Endothelial cell of umbilical vein (primary cell): Measurements from ENCODE around the gene NTN1. TPM values are rescaled to one million over a fixed set of nuclear protein-coding genes. Genes with fewer than 3 reads are reported as not detected.

ENCODE experiments used
- BruUV-seq: library from RNA; stranded (reverse); fragments of 400-500 nt; replicated peaks from 2 replicates; lab custom pipeline; 2021; lab: Mats Ljungman, UMichigan
- CTCF ChIA-PET: fragments of 300-600, 350-600 bp; sonication (Branson Sonifier 250); formaldehyde crosslinking; loops from one replicate; lab custom pipeline; 2021; ENCODE audit warnings: antibody characterized with exemption, inconsistent platforms; lab: Charles Lee
- POLR2A ChIA-PET: fragments of 300-600, 350-600 bp; sonication (Branson Sonifier 250); formaldehyde crosslinking; loops from one replicate; lab custom pipeline; 2021; ENCODE audit warnings: antibody characterized with exemption, inconsistent platforms; lab: Charles Lee
- DNase-seq: peaks from one replicate; pipeline ENCODE4 v3.0.0-alpha.2; 2011; ENCODE audit warnings: low read depth, low spot score
- FAIRE-seq: peaks from 2 replicates; lab custom pipeline; 2011; peaks lifted over from hg19 to GRCh38; lab: Jason Lieb, UNC
- H2AFZ ChIP-seq: 2 replicates; pipeline ENCODE4 v1.6.0; 2012; ENCODE audit warnings: low read depth, low read length, control low read depth, inconsistent platforms
- H3K27ac ChIP-seq: 2 replicates; pipeline ENCODE4 v1.5.1; 2011; ENCODE audit warnings: low read depth, mild to moderate bottlenecking, control low read depth, low read length, moderate library complexity; ENCODE audit not compliant: insufficient read depth
- H3K27me3 ChIP-seq, 2 experiments: 2 replicates each; pipeline versions ENCODE4 v1.6.0 to v1.6.1; 2011; ENCODE audit warnings: low read length in 2 of 2, mixed read lengths in 1 of 2; ENCODE audit not compliant: control insufficient read depth in 2 of 2, insufficient read depth in 2 of 2
- H3K36me3 ChIP-seq, 2 experiments: 2 replicates in 1 of 2; 3 replicates in 1 of 2; pipeline ENCODE4 v1.5.1; 2011; ENCODE audit warnings: low read length in 2 of 2, mild to moderate bottlenecking in 1 of 2, moderate library complexity in 1 of 2; ENCODE audit not compliant: control insufficient read depth in 2 of 2, insufficient read depth in 2 of 2; ENCODE audit errors: extremely low read depth in 1 of 2
- H3K4me1 ChIP-seq: 3 replicates; pipeline ENCODE4 v1.5.1; 2011; ENCODE audit warnings: mild to moderate bottlenecking, low read length; ENCODE audit not compliant: control insufficient read depth, insufficient read depth; ENCODE audit errors: extremely low read depth
- H3K4me2 ChIP-seq: 2 replicates; pipeline ENCODE4 v1.6.1; 2011; ENCODE audit warnings: low read length, control low read depth, mixed read lengths; ENCODE audit not compliant: insufficient read depth
- H3K4me3 ChIP-seq, 3 experiments: fragments of 200-600 bp in 1 of 3; sonication (generic), shearing (Covaris generic) in 1 of 3; replicated peaks in 1 of 3; 2 replicates each; pipeline ENCODE4 v1.5.1; 2011 to 2016; ENCODE audit warnings: control low read depth in 3 of 3, low read length in 3 of 3, mild to moderate bottlenecking in 2 of 3, inconsistent platforms in 1 of 3, low read depth in 1 of 3, moderate library complexity in 1 of 3; ENCODE audit not compliant: insufficient read depth in 1 of 3
- H3K79me2 ChIP-seq: 2 replicates; pipeline ENCODE4 v1.6.0; 2012; ENCODE audit warnings: low read length, inconsistent platforms; ENCODE audit not compliant: control insufficient read depth, insufficient read depth
- H3K9ac ChIP-seq: replicated peaks from 2 replicates; pipeline ENCODE3; 2011; ENCODE audit warnings: low read length, control low read depth; ENCODE audit not compliant: insufficient read depth; ENCODE audit errors: extremely low read depth
- H3K9me1 ChIP-seq: replicated peaks from 3 replicates; pipeline ENCODE4 v1.6.0; 2011; ENCODE audit warnings: mild to moderate bottlenecking, low read length; ENCODE audit not compliant: control insufficient read depth, insufficient read depth; ENCODE audit errors: extremely low read depth
- H3K9me3 ChIP-seq: replicated peaks from 2 replicates; pipeline ENCODE4 v1.5.1; 2012; ENCODE audit warnings: low read length, inconsistent platforms; ENCODE audit not compliant: control insufficient read depth, insufficient read depth
- H4K20me1 ChIP-seq: replicated peaks from 2 replicates; pipeline ENCODE3; 2011; ENCODE audit warnings: mild to moderate bottlenecking, low read length; ENCODE audit not compliant: control insufficient read depth, insufficient read depth; ENCODE audit errors: extremely low read depth
- EZH2 ChIP-seq: IDR thresholded peaks from 2 replicates; pipeline ENCODE4 v1.6.1; 2012; ENCODE audit warnings: borderline replicate concordance, low read depth, mild to moderate bottlenecking, moderate library complexity, low read length, inconsistent platforms; ENCODE audit not compliant: severe bottlenecking
- FOS ChIP-seq: IDR thresholded peaks from 2 replicates; pipeline ENCODE4 v1.6.1; 2011; ENCODE audit warnings: mild to moderate bottlenecking, low read length, moderate library complexity, borderline replicate concordance; ENCODE audit not compliant: insufficient read depth
- JUN ChIP-seq: IDR thresholded peaks from 2 replicates; pipeline ENCODE4 v1.6.1; 2011; ENCODE audit warnings: borderline replicate concordance, low read depth; ENCODE audit not compliant: insufficient read length, insufficient read depth
- MYC ChIP-seq: IDR thresholded peaks from one replicate; pipeline ENCODE4 v1.6.1; 2011; ENCODE audit warnings: mild to moderate bottlenecking, low read depth, low read length
- POLR2A ChIP-seq: IDR thresholded peaks from 2 replicates; pipeline ENCODE4 v1.6.1; 2012; ENCODE audit warnings: low read depth, mild to moderate bottlenecking, control low read depth, low read length
- POLR2AphosphoS5 ChIP-seq: IDR thresholded peaks from 2 replicates; pipeline ENCODE4 v1.6.1; 2012; ENCODE audit warnings: low read depth, mild to moderate bottlenecking, control low read depth, low read length, moderate library complexity; ENCODE audit not compliant: insufficient read depth
- dilution Hi-C: fragments of 300-500 bp; cut with MboI; formaldehyde crosslinking; loops from one replicate; pipeline ENCODE4 v1.15.0; 2019; ENCODE audit warnings: low sequenced_read_pairs; ENCODE audit not compliant: extremely low pct_ligation_motif_present
- intact Hi-C: fragments of 100-400 bp; cut with micrococcal nuclease; formaldehyde crosslinking; loops from one replicate; pipeline ENCODE4 v1.10.0; 2022
- polyA plus RNA-seq, 4 experiments: library from polyadenylated mRNA; depleted of rRNA in 3 of 4; stranded (reverse) in 3 of 4; unstranded in 1 of 4; fragments of >200 nt; gene quantifications; 2 replicates each; pipeline versions ENCODE4 v1.2.1 to v1.2.3, GENCODE V29; 2011 to 2012; ENCODE audit warnings: missing spikeins in 1 of 4
- total RNA-seq: library from RNA; stranded (reverse); gene quantifications from 2 replicates; pipeline ENCODE4 v1.2.3, GENCODE V29; 2021
- TF ChIP-seq, protein P1 (sequence below): IDR thresholded peaks from 2 replicates; pipeline ENCODE4 v1.6.1; 2011; ENCODE audit not compliant: insufficient read depth, insufficient read length
- TF ChIP-seq, protein P2 (sequence below), 2 donors: IDR thresholded peaks; 1 replicate in 1 of 2; 2 replicates in 1 of 2; pipeline ENCODE4 v1.5.1; 2011; ENCODE audit warnings: low read length in 2 of 2, mild to moderate bottlenecking in 2 of 2, moderate library complexity in 2 of 2, control low read depth in 1 of 2, inconsistent platforms in 1 of 2, low read depth in 1 of 2; ENCODE audit not compliant: insufficient read depth in 1 of 2; ENCODE audit errors: extremely low read depth in 1 of 2

Gene NTN1
- total and polyA plus RNA-seq, 2 donors (not counting 3 experiments of a cell fraction or from before 2014, with no cell fraction given), result 0.10 to 0.18 TPM

DNA sequence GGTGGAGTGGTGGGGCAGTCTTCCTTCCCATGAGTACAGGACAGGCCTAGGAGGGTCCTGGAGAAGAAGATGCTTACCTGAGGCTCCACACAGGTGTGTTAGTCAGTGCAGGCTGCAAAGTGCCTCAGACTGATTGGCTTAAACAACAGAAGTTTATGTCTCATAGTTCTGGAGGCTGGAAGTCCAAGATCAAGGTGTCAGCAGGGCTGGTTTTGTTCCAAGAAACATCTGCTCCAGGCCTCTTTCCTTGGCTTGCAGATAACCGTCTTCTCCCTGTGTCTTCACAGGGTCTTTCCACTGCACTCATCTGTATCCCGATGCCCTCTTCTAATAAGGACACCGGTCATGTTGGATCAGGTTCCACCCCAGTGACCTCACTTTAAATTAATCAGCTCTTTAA, 153.0 kb downstream of the NTN1 start:
- Histone ChIP-seq H3K9me1 (no peaks in the 10 kb centered on the region), H3K4me3 (no peak overlapping the region), H3K27ac (no peak overlapping the region), H3K9me3 (no peaks in the 10 kb centered on the region), H3K36me3 (no peaks in the 10 kb centered on the region), H3K4me1 (no peaks in the 10 kb centered on the region), H3K4me2 (no peak overlapping the region), H4K20me1 (no peaks in the 10 kb centered on the region), H2AFZ (no peak overlapping the region), H3K9ac (no peak overlapping the region), H3K79me2 (no peaks in the 10 kb centered on the region), H3K27me3 (no peaks in the 10 kb centered on the region)
- dilution Hi-C loops (no loop called here), intact Hi-C loops (no loop called here)
- POLR2A ChIA-PET, result no interaction called here
- TF ChIP-seq JUN (no peak), FOS (no peak), POLR2AphosphoS5 (no peak), EZH2 (no peak), POLR2A (no peak), MYC (no peak)
- TF ChIP-seq, protein P1, sequence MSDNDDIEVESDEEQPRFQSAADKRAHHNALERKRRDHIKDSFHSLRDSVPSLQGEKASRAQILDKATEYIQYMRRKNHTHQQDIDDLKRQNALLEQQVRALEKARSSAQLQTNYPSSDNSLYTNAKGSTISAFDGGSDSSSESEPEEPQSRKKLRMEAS, result no peak
- TF ChIP-seq, protein P2, sequence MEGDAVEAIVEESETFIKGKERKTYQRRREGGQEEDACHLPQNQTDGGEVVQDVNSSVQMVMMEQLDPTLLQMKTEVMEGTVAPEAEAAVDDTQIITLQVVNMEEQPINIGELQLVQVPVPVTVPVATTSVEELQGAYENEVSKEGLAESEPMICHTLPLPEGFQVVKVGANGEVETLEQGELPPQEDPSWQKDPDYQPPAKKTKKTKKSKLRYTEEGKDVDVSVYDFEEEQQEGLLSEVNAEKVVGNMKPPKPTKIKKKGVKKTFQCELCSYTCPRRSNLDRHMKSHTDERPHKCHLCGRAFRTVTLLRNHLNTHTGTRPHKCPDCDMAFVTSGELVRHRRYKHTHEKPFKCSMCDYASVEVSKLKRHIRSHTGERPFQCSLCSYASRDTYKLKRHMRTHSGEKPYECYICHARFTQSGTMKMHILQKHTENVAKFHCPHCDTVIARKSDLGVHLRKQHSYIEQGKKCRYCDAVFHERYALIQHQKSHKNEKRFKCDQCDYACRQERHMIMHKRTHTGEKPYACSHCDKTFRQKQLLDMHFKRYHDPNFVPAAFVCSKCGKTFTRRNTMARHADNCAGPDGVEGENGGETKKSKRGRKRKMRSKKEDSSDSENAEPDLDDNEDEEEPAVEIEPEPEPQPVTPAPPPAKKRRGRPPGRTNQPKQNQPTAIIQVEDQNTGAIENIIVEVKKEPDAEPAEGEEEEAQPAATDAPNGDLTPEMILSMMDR (IDR thresholded peaks at IDR 0.05; ENCODE audit: extremely low read depth in 1 of 2, insufficient read depth in 1 of 2, low read depth in 1 of 2, low read length in 2 of 2), result no peak
- DNase-seq, result no peak
- CTCF ChIA-PET, result no interaction called here
- FAIRE-seq, result no peak
- BruUV-seq, result no TSS peak
